Bronchial epithelial cell (primary cell): ENCODE measurements around the gene OR7D4. TPM values are rescaled to one million over a fixed set of nuclear protein-coding genes. Genes with fewer than 3 reads are reported as not detected.

Source experiments
- DNase-seq: peaks from one replicate; pipeline ENCODE4 v3.0.0-alpha.2; 2010; ENCODE audit warnings: low read depth
- FAIRE-seq: peaks from 2 replicates; lab custom pipeline; 2011; peaks lifted over from hg19 to GRCh38; lab: Jason Lieb, UNC
- H3K27me3 ChIP-seq: 2 replicates; pipeline ENCODE4 v1.5.1; 2011; ENCODE audit warnings: low read length; ENCODE audit not compliant: control insufficient read depth, insufficient read depth
- H3K36me3 ChIP-seq: 2 replicates; pipeline ENCODE4 v1.5.1; 2011; ENCODE audit warnings: low read length; ENCODE audit not compliant: control insufficient read depth, insufficient read depth
- H3K4me3 ChIP-seq: 2 replicates; pipeline ENCODE4 v1.5.1; 2011; ENCODE audit warnings: mild to moderate bottlenecking, low read depth, low read length, control low read depth
- total RNA-seq: library from RNA; depleted of rRNA; stranded (reverse); fragments of >200 nt; gene quantifications from 2 replicates; pipeline ENCODE4 v1.2.1, GENCODE V29; 2014
- TF ChIP-seq, protein P1 (sequence below): IDR thresholded peaks from 2 replicates; pipeline ENCODE4 v1.5.1; 2011; ENCODE audit warnings: mild to moderate bottlenecking, moderate library complexity, low read length, control low read depth, inconsistent platforms; ENCODE audit not compliant: insufficient read depth, severe bottlenecking

The OR7D4 gene
- total RNA-seq, 1 donor from 2014 or later = not detected

DNA sequence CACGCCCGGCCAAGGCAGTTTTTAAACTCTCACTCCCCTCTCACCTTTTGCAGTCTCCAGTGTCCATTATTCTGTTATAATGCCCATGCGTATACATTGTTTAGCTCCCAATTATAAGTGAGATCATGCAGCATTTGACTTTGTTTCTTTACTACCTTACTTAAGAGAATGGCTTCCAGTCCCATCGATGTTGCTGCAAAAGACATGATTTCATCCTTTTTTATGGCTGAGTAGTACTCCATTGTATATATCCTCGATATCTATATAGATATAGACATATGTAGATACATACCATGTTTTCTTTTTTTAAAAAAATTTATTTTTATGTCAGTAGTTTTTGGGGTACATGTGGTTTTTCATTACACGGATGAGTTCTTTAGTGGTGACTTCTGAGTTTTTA, 32.2 kb downstream of the OR7D4 start:
- Histone ChIP-seq H3K4me3 (no peak overlapping the region), H3K36me3 (no peaks in the 10 kb centered on the region), H3K27me3 (no peaks in the 10 kb centered on the region)
- no peak for DNase-seq
- TF ChIP-seq, protein P1, sequence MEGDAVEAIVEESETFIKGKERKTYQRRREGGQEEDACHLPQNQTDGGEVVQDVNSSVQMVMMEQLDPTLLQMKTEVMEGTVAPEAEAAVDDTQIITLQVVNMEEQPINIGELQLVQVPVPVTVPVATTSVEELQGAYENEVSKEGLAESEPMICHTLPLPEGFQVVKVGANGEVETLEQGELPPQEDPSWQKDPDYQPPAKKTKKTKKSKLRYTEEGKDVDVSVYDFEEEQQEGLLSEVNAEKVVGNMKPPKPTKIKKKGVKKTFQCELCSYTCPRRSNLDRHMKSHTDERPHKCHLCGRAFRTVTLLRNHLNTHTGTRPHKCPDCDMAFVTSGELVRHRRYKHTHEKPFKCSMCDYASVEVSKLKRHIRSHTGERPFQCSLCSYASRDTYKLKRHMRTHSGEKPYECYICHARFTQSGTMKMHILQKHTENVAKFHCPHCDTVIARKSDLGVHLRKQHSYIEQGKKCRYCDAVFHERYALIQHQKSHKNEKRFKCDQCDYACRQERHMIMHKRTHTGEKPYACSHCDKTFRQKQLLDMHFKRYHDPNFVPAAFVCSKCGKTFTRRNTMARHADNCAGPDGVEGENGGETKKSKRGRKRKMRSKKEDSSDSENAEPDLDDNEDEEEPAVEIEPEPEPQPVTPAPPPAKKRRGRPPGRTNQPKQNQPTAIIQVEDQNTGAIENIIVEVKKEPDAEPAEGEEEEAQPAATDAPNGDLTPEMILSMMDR = no peak
- no peak for FAIRE-seq

DNA sequence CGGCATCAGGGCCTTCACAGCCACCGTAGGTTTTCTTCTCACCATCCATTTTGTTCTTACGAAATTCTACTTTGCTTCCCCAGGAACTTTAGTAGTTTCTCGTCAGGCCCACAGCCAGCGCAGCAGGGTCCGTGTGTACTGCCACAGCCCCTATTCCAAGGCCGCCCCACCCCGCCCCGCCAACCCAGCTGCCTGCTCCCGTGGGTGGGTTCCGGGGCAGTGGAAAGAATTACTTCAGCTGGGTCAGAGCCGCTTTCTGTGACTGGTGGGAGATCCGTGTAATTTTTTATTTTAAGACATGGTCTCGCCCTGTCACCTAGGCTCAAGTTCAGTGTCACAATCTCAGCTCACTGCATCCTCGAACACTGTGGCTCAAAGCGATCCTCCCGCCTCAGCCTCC, 36.4 kb downstream of the OR7D4 start:
- TF ChIP-seq, protein P1 = no peak
- H3K36me3 ChIP-seq = no peaks in the 10 kb centered on the region
- H3K4me3 ChIP-seq = no peak overlapping the region
- no peak for FAIRE-seq
- no peak for DNase-seq
- H3K27me3 ChIP-seq = no peaks in the 10 kb centered on the region

DNA sequence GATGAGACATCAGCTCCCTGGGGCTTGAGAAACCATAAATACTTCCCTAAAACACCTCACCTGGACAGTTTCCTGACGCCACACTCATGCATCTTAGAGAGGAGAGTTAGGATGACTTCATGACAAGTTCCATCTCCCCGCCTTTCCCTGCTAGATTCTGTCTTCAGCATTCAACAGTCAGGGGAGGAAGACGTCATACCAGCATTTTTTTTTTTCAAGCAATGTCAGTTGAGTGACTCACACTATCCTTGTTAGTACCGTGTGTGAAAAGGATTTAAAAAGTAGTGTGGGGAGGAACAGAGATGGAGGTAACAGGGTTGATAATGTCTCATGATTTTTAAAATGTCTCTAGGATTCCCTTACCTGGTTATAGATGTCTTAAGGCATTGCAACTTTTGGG, 40.5 kb downstream of the OR7D4 start, which contains the start of gene OR7D2:
TSS of gene OR7D2 (plus strand) at position 79 of the 400 bp plus-strand sequence. CDS start 6,803 bp downstream, outside the sequence.
- Histone ChIP-seq H3K4me3 (no peak within 1 kb of the TSS), H3K27me3 (no peaks in the 10 kb centered on the region), H3K36me3 (no peaks in the 10 kb centered on the region)
- DNase-seq (peak; percentile 12), FAIRE-seq (no peak)
- TF ChIP-seq, protein P1 = no peak

DNA sequence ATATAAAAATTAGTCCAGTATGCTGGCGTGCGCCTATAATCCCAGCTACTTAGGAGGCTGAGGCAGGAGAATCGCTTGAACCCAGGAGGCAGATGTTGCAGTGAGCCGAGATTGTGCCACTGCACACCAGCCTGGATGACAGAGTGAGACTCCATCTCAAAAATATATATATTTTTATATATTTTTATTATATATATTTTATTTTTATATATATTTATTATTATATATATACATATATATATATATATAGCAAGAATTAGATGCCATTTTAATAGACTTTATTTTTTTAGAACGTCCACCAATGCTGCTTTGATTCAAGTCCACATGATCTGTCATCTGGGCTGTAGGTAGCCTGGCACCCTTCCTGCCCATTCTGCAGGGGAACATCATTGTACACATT, 44.1 kb downstream of the OR7D4 start:
- TF ChIP-seq, protein P1 = no peak
- Histone ChIP-seq H3K4me3 (no peak overlapping the region), H3K27me3 (no peaks in the 10 kb centered on the region), H3K36me3 (no peaks in the 10 kb centered on the region)
- FAIRE-seq = no peak
- no peak for DNase-seq

DNA sequence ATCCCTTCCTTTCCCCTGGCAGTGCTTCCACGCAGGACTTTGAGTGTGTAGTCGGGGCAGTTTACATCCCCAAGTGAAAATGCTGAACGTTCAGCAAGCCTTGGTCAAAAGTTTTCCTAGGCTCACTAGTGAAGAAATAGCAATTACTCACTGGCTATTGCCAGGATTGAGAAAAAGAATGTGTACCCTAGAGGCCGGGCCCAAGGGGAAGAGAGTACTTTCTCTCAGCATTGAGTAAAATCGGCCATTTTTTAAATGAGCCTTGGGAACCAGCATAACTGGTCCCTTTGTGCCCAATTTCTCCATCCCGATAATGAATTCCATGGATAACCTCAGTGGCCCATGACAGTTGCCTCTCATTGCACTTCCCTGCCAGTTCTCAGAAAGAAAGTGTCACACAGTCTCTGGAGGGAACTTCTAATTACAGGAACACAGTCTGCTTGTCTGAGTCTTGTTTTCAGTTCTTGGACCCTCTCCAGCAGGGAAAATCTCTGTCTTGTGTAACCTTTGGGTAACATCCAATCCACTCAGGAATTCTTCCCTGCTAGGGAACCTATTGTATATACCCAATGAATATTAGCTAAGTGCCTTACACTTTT, 47.9 kb downstream of the OR7D4 start:
- no peak for DNase-seq
- H3K27me3 ChIP-seq = no peaks in the 10 kb centered on the region
- no peaks in the 10 kb centered on the region for H3K36me3 ChIP-seq
- FAIRE-seq = no peak
- TF ChIP-seq, protein P1 = no peak
- H3K4me3 ChIP-seq = no peak overlapping the region

DNA sequence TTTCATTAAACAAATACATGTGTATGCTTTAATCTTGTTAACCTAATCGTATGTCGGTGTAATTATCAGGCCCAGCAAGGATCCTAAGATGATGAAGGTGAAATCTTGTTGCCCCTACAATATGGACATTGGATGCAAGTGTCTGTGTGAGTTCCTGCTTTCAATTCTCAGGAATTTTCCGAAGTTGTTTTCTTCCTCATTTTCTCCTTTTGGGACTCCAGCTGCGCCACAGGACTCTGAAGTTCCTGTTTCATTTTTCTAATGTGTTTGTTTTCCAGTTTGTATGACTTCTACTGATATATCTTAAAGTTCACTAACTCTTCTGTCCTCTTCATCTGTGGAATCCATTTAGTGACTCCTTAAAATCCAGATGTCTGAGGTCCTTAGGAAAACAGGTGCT, 52.5 kb downstream of the OR7D4 start:
- Histone ChIP-seq H3K4me3 (no peak overlapping the region), H3K36me3 (peaks cover 8% of the 10 kb centered on the region), H3K27me3 (no peaks in the 10 kb centered on the region)
- DNase-seq (no peak), FAIRE-seq (no peak)
- TF ChIP-seq, protein P1 = no peak
